Measurements from ENCODE around the gene ADAMTSL3.

The ADAMTSL3 gene

GRCh38 chr15:84001655-84002054, 347.7 kb downstream of the ADAMTSL3 start:
- no peaks in the 10 kb centered on the region for H3K4me1 ChIP-seq (ENCODE audit: control insufficient read depth, insufficient read depth, low read length)
- no peaks in the 10 kb centered on the region for H3K36me3 ChIP-seq (ENCODE audit: control insufficient read depth, insufficient read depth, low read length)
- no peak overlapping the region for H3K27ac ChIP-seq (ENCODE audit: low read depth, low read length)
- no peak overlapping the region for H3K4me3 ChIP-seq (ENCODE audit: low read depth, low read length)
- H3K27me3 ChIP-seq (ENCODE audit: control insufficient read depth, insufficient read depth, low read length) = no peaks in the 10 kb centered on the region
- H3K9ac ChIP-seq (ENCODE audit: low read length) = no peak overlapping the region
- H3K9me3 ChIP-seq (ENCODE audit: control insufficient read depth, insufficient read depth, low read depth, low read length) = no peaks in the 10 kb centered on the region

GRCh38 chr15:84003791-84004503, 350.0 kb downstream of the ADAMTSL3 start:
- H3K27me3 ChIP-seq (ENCODE audit: control insufficient read depth, insufficient read depth, low read length) = no peaks in the 10 kb centered on the region
- no peak overlapping the region for H3K9ac ChIP-seq (ENCODE audit: low read length)
- no peak overlapping the region for H3K4me3 ChIP-seq (ENCODE audit: low read depth, low read length)
- H3K36me3 ChIP-seq (ENCODE audit: control insufficient read depth, insufficient read depth, low read length) = no peaks in the 10 kb centered on the region
- H3K9me3 ChIP-seq (ENCODE audit: control insufficient read depth, insufficient read depth, low read depth, low read length) = no peaks in the 10 kb centered on the region
- H3K27ac ChIP-seq (ENCODE audit: low read depth, low read length) = no peak overlapping the region
- no peaks in the 10 kb centered on the region for H3K4me1 ChIP-seq (ENCODE audit: control insufficient read depth, insufficient read depth, low read length)

GRCh38 chr15:84006421-84006820, 352.5 kb downstream of the ADAMTSL3 start:
- H3K9me3 ChIP-seq (ENCODE audit: control insufficient read depth, insufficient read depth, low read depth, low read length) = no peaks in the 10 kb centered on the region
- no peaks in the 10 kb centered on the region for H3K4me1 ChIP-seq (ENCODE audit: control insufficient read depth, insufficient read depth, low read length)
- no peak overlapping the region for H3K4me3 ChIP-seq (ENCODE audit: low read depth, low read length)
- H3K27me3 ChIP-seq (ENCODE audit: control insufficient read depth, insufficient read depth, low read length) = no peaks in the 10 kb centered on the region
- H3K9ac ChIP-seq (ENCODE audit: low read length) = no peak overlapping the region
- no peak overlapping the region for H3K27ac ChIP-seq (ENCODE audit: low read depth, low read length)
- no peaks in the 10 kb centered on the region for H3K36me3 ChIP-seq (ENCODE audit: control insufficient read depth, insufficient read depth, low read length)

GRCh38 chr15:84009616-84010015, 355.7 kb downstream of the ADAMTSL3 start:
- H3K4me1 ChIP-seq (ENCODE audit: control insufficient read depth, insufficient read depth, low read length) = no peaks in the 10 kb centered on the region
- no peaks in the 10 kb centered on the region for H3K36me3 ChIP-seq (ENCODE audit: control insufficient read depth, insufficient read depth, low read length)
- no peak overlapping the region for H3K9ac ChIP-seq (ENCODE audit: low read length)
- 0 out of 2 replicates have a peak, but pooled peaks cover 3% of the 10 kb centered on the region for H3K9me3 ChIP-seq (ENCODE audit: control insufficient read depth, insufficient read depth, low read depth, low read length)
- H3K27ac ChIP-seq (ENCODE audit: low read depth, low read length) = no peak overlapping the region
- H3K27me3 ChIP-seq (ENCODE audit: control insufficient read depth, insufficient read depth, low read length) = no peaks in the 10 kb centered on the region
- H3K4me3 ChIP-seq (ENCODE audit: low read depth, low read length) = no peak overlapping the region

- Histone ChIP-seq H3K27ac (ENCODE audit: low read depth, low read length) (no peak overlapping the region), H3K9ac (ENCODE audit: low read length) (no peak overlapping the region), H3K4me3 (ENCODE audit: low read depth, low read length) (no peak overlapping the region), H3K4me1 (ENCODE audit: control insufficient read depth, insufficient read depth, low read length) (no peaks in the 10 kb centered on the region), H3K9me3 (ENCODE audit: control insufficient read depth, insufficient read depth, low read depth, low read length) (0 out of 2 replicates have a peak, but pooled peaks cover 3% of the 10 kb centered on the region), H3K27me3 (ENCODE audit: control insufficient read depth, insufficient read depth, low read length) (no peaks in the 10 kb centered on the region), H3K36me3 (ENCODE audit: control insufficient read depth, insufficient read depth, low read length) (no peaks in the 10 kb centered on the region)
Observed at GRCh38 chr15:84010246-84010645, 356.3 kb downstream of the ADAMTSL3 start.

- H3K4me3 ChIP-seq (ENCODE audit: low read depth, low read length) = no peak overlapping the region
- no peak overlapping the region for H3K27ac ChIP-seq (ENCODE audit: low read depth, low read length)
- H3K9me3 ChIP-seq (ENCODE audit: control insufficient read depth, insufficient read depth, low read depth, low read length) = 0 out of 2 replicates have a peak, but pooled peaks cover 3% of the 10 kb centered on the region
- H3K27me3 ChIP-seq (ENCODE audit: control insufficient read depth, insufficient read depth, low read length) = no peaks in the 10 kb centered on the region
- H3K36me3 ChIP-seq (ENCODE audit: control insufficient read depth, insufficient read depth, low read length) = no peaks in the 10 kb centered on the region
- no peak overlapping the region for H3K9ac ChIP-seq (ENCODE audit: low read length)
- H3K4me1 ChIP-seq (ENCODE audit: control insufficient read depth, insufficient read depth, low read length) = no peaks in the 10 kb centered on the region
Observed at GRCh38 chr15:84016371-84016770, 362.4 kb downstream of the ADAMTSL3 start.

GRCh38 chr15:84022516-84022915, 368.6 kb downstream of the ADAMTSL3 start:
- Histone ChIP-seq H3K27ac (ENCODE audit: low read depth, low read length) (no peak overlapping the region), H3K9me3 (ENCODE audit: control insufficient read depth, insufficient read depth, low read depth, low read length) (no peaks in the 10 kb centered on the region), H3K36me3 (ENCODE audit: control insufficient read depth, insufficient read depth, low read length) (no peaks in the 10 kb centered on the region), H3K4me1 (ENCODE audit: control insufficient read depth, insufficient read depth, low read length) (no peaks in the 10 kb centered on the region), H3K4me3 (ENCODE audit: low read depth, low read length) (no peak overlapping the region), H3K27me3 (ENCODE audit: control insufficient read depth, insufficient read depth, low read length) (no peaks in the 10 kb centered on the region), H3K9ac (ENCODE audit: low read length) (no peak overlapping the region)

GRCh38 chr15:84023636-84024035, 369.7 kb downstream of the ADAMTSL3 start:
- H3K36me3 ChIP-seq (ENCODE audit: control insufficient read depth, insufficient read depth, low read length) = no peaks in the 10 kb centered on the region
- H3K4me3 ChIP-seq (ENCODE audit: low read depth, low read length) = no peak overlapping the region
- H3K4me1 ChIP-seq (ENCODE audit: control insufficient read depth, insufficient read depth, low read length) = no peaks in the 10 kb centered on the region
- no peaks in the 10 kb centered on the region for H3K9me3 ChIP-seq (ENCODE audit: control insufficient read depth, insufficient read depth, low read depth, low read length)
- H3K27me3 ChIP-seq (ENCODE audit: control insufficient read depth, insufficient read depth, low read length) = no peaks in the 10 kb centered on the region
- no peak overlapping the region for H3K9ac ChIP-seq (ENCODE audit: low read length)
- H3K27ac ChIP-seq (ENCODE audit: low read depth, low read length) = no peak overlapping the region

- H3K9ac ChIP-seq (ENCODE audit: low read length) = no peak overlapping the region
- no peaks in the 10 kb centered on the region for H3K27me3 ChIP-seq (ENCODE audit: control insufficient read depth, insufficient read depth, low read length)
- H3K36me3 ChIP-seq (ENCODE audit: control insufficient read depth, insufficient read depth, low read length) = no peaks in the 10 kb centered on the region
Observed at GRCh38 chr15:84033793-84034553, 380.1 kb downstream of the ADAMTSL3 start.

GRCh38 chr15:84034578-84035398, 380.9 kb downstream of the ADAMTSL3 start:
- no peaks in the 10 kb centered on the region for H3K27me3 ChIP-seq (ENCODE audit: control insufficient read depth, insufficient read depth, low read length)
- no peaks in the 10 kb centered on the region for H3K4me1 ChIP-seq (ENCODE audit: control insufficient read depth, insufficient read depth, low read length)
- no peaks in the 10 kb centered on the region for H3K9me3 ChIP-seq (ENCODE audit: control insufficient read depth, insufficient read depth, low read depth, low read length)
- no peak overlapping the region for H3K27ac ChIP-seq (ENCODE audit: low read depth, low read length)
- no peak overlapping the region for H3K4me3 ChIP-seq (ENCODE audit: low read depth, low read length)
- no peaks in the 10 kb centered on the region for H3K36me3 ChIP-seq (ENCODE audit: control insufficient read depth, insufficient read depth, low read length)
- no peak overlapping the region for H3K9ac ChIP-seq (ENCODE audit: low read length)

More at GRCh38 chr15:84033793-84034553, 380.1 kb downstream of the ADAMTSL3 start:
- no peak overlapping the region for H3K4me3 ChIP-seq (ENCODE audit: low read depth, low read length)
- no peak overlapping the region for H3K27ac ChIP-seq (ENCODE audit: low read depth, low read length)
- no peaks in the 10 kb centered on the region for H3K4me1 ChIP-seq (ENCODE audit: control insufficient read depth, insufficient read depth, low read length)
- H3K9me3 ChIP-seq (ENCODE audit: control insufficient read depth, insufficient read depth, low read depth, low read length) = peaks cover 3% of the 10 kb centered on the region; the same call in 1 of the 2 replicates

GRCh38 chr15:84035399-84035766, 381.5 kb downstream of the ADAMTSL3 start:
- Histone ChIP-seq H3K9ac (ENCODE audit: low read length) (no peak overlapping the region), H3K9me3 (ENCODE audit: control insufficient read depth, insufficient read depth, low read depth, low read length) (no peaks in the 10 kb centered on the region), H3K27ac (ENCODE audit: low read depth, low read length) (no peak overlapping the region), H3K4me3 (ENCODE audit: low read depth, low read length) (no peak overlapping the region), H3K4me1 (ENCODE audit: control insufficient read depth, insufficient read depth, low read length) (no peaks in the 10 kb centered on the region), H3K36me3 (ENCODE audit: control insufficient read depth, insufficient read depth, low read length) (no peaks in the 10 kb centered on the region), H3K27me3 (ENCODE audit: control insufficient read depth, insufficient read depth, low read length) (no peaks in the 10 kb centered on the region)
